ENCODE measurements around the gene UTP3. TPM values are rescaled to one million over a fixed set of nuclear protein-coding genes. Genes with fewer than 3 reads are reported as not detected.
"Not testable (repeated sequence)": the region's sequence is repeated elsewhere in the genome, so short reads cannot be mapped to it uniquely, and the experiment has no call there.

Gene UTP3
- total RNA-seq, 2 experiments from 2014 or later, result 46.9 to 49.7 TPM

DNA sequence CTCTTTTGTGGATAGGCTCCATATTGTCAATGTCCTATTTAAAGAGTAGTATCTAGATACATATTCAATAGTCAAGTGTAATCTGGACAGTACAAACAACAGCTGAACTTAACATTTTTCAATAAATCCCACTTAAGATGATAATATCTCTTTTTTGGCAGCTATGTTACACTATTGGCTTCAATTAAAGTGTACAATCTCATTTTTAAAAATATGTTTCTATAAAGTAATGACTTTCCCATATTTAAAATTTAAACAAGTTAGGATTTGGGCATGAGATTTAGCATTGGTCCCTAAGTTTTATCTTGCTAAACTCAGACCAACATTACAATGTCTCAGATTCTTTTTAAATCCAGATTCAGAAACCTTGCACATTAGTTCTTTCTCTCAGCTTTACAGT lies 14.1 kb upstream of the UTP3 start:
- no peak overlapping the region for H3K27ac Mint-ChIP-seq
- H3K36me3 Mint-ChIP-seq, result no peaks in the 10 kb centered on the region
- peaks cover 16% of the 10 kb centered on the region for H3K4me1 Mint-ChIP-seq
- peaks cover 5% of the 10 kb centered on the region for H3K27me3 Mint-ChIP-seq
- no peak for DNase-seq
- no peak overlapping the region for H3K4me3 Mint-ChIP-seq
- H3K9me3 Mint-ChIP-seq, result no peaks in the 10 kb centered on the region

DNA sequence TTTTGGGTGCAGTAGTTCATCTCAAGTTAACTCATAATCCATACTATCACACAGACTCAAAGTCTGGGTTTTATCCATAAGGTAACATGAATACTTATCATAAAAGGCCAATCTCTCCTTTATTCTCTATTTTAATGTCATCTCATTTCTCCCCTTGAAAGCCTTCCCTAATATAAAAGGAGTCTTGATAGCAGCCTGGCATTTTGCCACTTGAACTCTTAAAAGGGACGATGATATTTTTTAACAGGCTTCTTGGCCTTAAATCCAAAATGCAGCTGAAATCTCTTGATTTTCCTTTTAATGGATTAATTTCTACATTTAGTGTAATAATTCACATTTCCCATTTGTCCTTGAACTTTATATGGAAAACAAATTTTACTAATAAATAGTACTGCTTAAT lies 13.6 kb upstream of the UTP3 start:
- no peak for DNase-seq
- Mint-ChIP-seq H3K4me1 (peaks cover 18% of the 10 kb centered on the region), H3K36me3 (no peaks in the 10 kb centered on the region), H3K4me3 (no peak overlapping the region), H3K27ac (no peak overlapping the region), H3K9me3 (no peaks in the 10 kb centered on the region), H3K27me3 (peaks cover 5% of the 10 kb centered on the region)

DNA sequence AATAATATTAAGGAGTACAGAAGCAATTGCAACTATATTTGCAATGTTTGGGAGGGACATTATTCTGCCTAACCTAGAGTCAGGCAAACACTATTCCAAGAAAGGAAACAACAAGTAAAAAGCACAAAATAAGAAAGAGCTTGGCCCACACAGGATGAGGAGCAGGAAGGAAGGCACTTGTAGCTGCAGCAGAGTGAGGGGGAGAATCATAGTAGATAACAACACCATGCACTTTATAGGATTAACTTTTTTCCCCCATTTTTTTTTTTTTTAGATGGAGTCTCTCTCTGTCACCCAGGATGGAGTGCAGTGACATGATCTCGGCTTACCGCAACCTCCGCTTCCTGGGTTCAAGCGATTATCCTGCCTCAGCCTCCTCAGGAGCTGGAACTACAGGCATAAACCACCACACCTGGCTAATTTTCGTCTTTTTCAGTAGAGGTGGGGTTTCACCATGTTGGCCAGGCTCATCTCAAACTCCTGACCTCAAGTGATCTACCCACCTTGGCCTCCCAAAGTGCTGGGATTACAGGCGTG lies 11.7 kb upstream of the UTP3 start:
- no peaks in the 10 kb centered on the region for H3K9me3 Mint-ChIP-seq
- H3K4me1 Mint-ChIP-seq, result peaks cover 21% of the 10 kb centered on the region
- no peaks in the 10 kb centered on the region for H3K36me3 Mint-ChIP-seq
- peaks cover 3% of the 10 kb centered on the region for H3K27me3 Mint-ChIP-seq
- no peak overlapping the region for H3K27ac Mint-ChIP-seq
- no peak overlapping the region for H3K4me3 Mint-ChIP-seq
- DNase-seq, result no peak

- H3K9me3 Mint-ChIP-seq, result no peaks in the 10 kb centered on the region
- no peaks in the 10 kb centered on the region for H3K36me3 Mint-ChIP-seq
- H3K4me3 Mint-ChIP-seq, result no peak overlapping the region
- H3K27ac Mint-ChIP-seq, result no peak overlapping the region
- H3K27me3 Mint-ChIP-seq, result peaks cover 3% of the 10 kb centered on the region
- no peak for DNase-seq
- peaks cover 21% of the 10 kb centered on the region for H3K4me1 Mint-ChIP-seq
Observed at GRCh38 chr4:70678383-70678999, 9.8 kb upstream of the UTP3 start.

- H3K27me3 Mint-ChIP-seq, result no peaks in the 10 kb centered on the region
- no peak overlapping the region for H3K4me3 Mint-ChIP-seq
- no peak overlapping the region for H3K27ac Mint-ChIP-seq
- peaks cover 21% of the 10 kb centered on the region for H3K4me1 Mint-ChIP-seq
- no peak for DNase-seq
- no peaks in the 10 kb centered on the region for H3K9me3 Mint-ChIP-seq
- H3K36me3 Mint-ChIP-seq, result no peaks in the 10 kb centered on the region
Observed at GRCh38 chr4:70680934-70681333, 7.4 kb upstream of the UTP3 start.

GRCh38 chr4:70681704-70682103 lies 6.6 kb upstream of the UTP3 start:
- no peaks in the 10 kb centered on the region for H3K36me3 Mint-ChIP-seq
- H3K27me3 Mint-ChIP-seq, result no peaks in the 10 kb centered on the region
- H3K27ac Mint-ChIP-seq, result no peak overlapping the region
- no peak overlapping the region for H3K4me3 Mint-ChIP-seq
- DNase-seq, result no peak
- peaks cover 18% of the 10 kb centered on the region for H3K4me1 Mint-ChIP-seq
- no peaks in the 10 kb centered on the region for H3K9me3 Mint-ChIP-seq

- peaks cover 16% of the 10 kb centered on the region for H3K4me1 Mint-ChIP-seq
- not testable (repeated sequence) for H3K4me3 Mint-ChIP-seq, H3K9me3 Mint-ChIP-seq, DNase-seq, H3K36me3 Mint-ChIP-seq, H3K27me3 Mint-ChIP-seq, H3K27ac Mint-ChIP-seq
Observed at GRCh38 chr4:70682142-70682541, 6.2 kb upstream of the UTP3 start.

DNA sequence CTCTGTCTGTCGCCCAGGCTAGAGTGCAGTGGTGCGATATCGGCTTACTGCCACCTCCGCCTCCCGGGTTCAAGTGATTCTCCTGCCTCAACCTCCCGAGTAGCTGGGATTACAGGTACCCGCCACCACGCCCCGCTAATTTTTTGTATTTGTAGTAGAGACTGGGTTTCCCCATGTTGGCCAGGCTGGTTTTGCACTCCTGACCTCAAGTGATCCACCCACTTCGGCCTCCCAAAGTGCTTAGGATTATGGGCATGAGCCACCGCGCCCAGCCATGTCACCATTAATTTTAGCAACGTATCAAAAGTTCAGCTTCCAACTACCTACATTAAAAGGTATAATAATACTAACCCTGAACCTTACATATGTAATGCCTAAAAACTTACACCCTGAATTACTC lies 940 bp upstream of the UTP3 start:
- no peaks in the 10 kb centered on the region for H3K9me3 Mint-ChIP-seq
- H3K27me3 Mint-ChIP-seq, result no peaks in the 10 kb centered on the region
- DNase-seq, result peak; percentile 16
- peaks cover 25% of the 10 kb centered on the region for H3K4me1 Mint-ChIP-seq
- H3K4me3 Mint-ChIP-seq, result peak overlapping the region; percentile 100
- H3K27ac Mint-ChIP-seq, result peak overlapping the region; percentile 97
- peaks cover 33% of the 10 kb centered on the region for H3K36me3 Mint-ChIP-seq

GRCh38 chr4:70688795-70689231 lies 481 bp downstream of the UTP3 start:
- peak overlapping the region; percentile 97 for H3K27ac Mint-ChIP-seq
- peaks cover 25% of the 10 kb centered on the region for H3K4me1 Mint-ChIP-seq
- H3K9me3 Mint-ChIP-seq, result no peaks in the 10 kb centered on the region
- peak overlapping the region; percentile 100 for H3K4me3 Mint-ChIP-seq
- H3K36me3 Mint-ChIP-seq, result peaks cover 36% of the 10 kb centered on the region
- no peak for DNase-seq
- no peaks in the 10 kb centered on the region for H3K27me3 Mint-ChIP-seq

DNA sequence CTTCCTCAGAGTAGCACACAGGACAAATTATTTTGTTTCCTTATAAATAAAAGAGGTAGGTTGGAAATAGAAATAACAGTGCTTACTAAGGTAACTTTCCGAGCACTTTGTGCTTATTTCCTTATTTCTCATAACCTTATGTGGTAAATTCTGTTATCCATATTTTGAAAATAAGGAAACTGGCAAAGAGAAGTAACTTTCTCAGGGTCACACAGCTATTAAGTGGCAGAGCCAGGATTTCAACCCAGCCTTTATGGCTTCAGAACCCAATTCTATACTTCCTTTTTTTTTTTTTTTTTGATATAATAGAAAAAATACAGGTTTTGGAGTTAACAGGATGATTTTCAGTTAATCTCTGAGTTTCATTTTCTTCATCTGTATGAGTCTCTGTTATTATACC lies 3.3 kb downstream of the UTP3 start:
- Mint-ChIP-seq H3K27ac (peak overlapping the region; percentile 2), H3K4me3 (peak overlapping the region; percentile 49), H3K9me3 (no peaks in the 10 kb centered on the region), H3K4me1 (peaks cover 27% of the 10 kb centered on the region), H3K27me3 (no peaks in the 10 kb centered on the region), H3K36me3 (peaks cover 36% of the 10 kb centered on the region)
- DNase-seq, result no peak

DNA sequence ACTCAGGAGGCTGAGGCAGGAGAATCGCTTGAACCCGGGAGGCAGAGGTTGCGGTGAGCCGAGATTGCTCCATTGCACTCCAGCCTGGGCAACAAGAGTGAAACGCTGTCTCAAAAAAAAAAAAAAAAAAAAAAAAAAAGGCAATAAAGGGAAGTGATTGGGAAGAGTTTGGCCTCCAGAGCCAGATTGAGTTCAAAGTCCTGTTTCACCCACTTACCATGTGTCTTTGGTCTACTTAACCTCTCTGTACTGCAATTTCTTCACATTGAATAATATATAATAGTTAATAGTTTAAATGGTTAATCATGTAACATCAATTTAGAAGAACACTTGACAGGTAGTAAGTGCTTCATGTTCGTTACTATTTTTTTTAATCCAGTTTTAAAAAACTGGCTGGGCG lies 6.3 kb downstream of the UTP3 start:
- not testable (repeated sequence) for H3K4me3 Mint-ChIP-seq, DNase-seq, H3K27me3 Mint-ChIP-seq, H3K27ac Mint-ChIP-seq, H3K9me3 Mint-ChIP-seq
- Mint-ChIP-seq H3K36me3 (peaks cover 24% of the 10 kb centered on the region), H3K4me1 (peaks cover 19% of the 10 kb centered on the region)

- H3K4me3 Mint-ChIP-seq, H3K36me3 Mint-ChIP-seq, H3K4me1 Mint-ChIP-seq, H3K27me3 Mint-ChIP-seq, H3K9me3 Mint-ChIP-seq, H3K27ac Mint-ChIP-seq, DNase-seq: not testable (repeated sequence)
Observed at GRCh38 chr4:70698435-70698834, 10.1 kb downstream of the UTP3 start.

DNA sequence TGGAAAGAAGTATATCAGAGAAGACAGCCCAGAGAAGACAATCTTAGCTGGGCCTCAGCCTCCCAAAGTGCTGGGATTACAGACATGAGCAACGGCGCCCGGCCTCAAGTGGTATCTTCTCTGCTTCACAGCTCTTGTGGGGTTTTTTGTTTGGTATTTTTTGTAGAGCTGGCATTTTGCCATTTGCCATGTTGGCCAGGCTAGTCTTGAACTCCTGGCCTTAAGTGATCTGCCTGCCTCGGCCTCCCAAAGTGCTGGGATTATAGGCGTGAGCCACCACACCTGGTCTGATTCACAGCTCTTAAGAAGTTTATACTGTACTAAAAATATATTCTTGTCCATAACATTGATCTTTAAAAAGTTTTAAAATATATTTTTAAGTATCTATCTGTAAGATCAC lies 12.4 kb downstream of the UTP3 start:
- no peaks in the 10 kb centered on the region for H3K36me3 Mint-ChIP-seq
- H3K27ac Mint-ChIP-seq, result no peak overlapping the region
- H3K4me1 Mint-ChIP-seq, result peaks cover 10% of the 10 kb centered on the region
- H3K4me3 Mint-ChIP-seq, result no peak overlapping the region
- H3K27me3 Mint-ChIP-seq, result no peaks in the 10 kb centered on the region
- no peaks in the 10 kb centered on the region for H3K9me3 Mint-ChIP-seq
- DNase-seq, result no peak

DNA sequence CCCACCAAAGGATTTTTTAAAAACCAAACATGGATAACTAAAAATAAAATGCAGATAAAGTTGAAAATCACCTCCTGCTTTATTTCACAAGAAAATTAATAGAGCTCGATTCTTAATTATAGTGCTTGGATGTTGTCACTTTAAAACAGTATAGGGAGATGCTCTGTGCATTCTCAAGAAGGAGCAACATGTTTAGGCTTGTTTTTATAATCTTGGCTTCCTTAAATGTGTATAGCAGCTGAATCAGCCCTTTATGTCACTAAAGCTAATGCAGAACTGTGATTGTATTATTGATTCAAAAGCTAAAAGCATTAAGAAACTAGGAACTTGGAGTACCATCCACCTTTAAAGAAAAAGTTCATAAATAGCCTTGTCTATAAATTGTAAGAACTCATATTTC lies 12.9 kb downstream of the UTP3 start:
- no peaks in the 10 kb centered on the region for H3K36me3 Mint-ChIP-seq
- no peak overlapping the region for H3K27ac Mint-ChIP-seq
- peaks cover 15% of the 10 kb centered on the region for H3K4me1 Mint-ChIP-seq
- no peak overlapping the region for H3K4me3 Mint-ChIP-seq
- DNase-seq, result no peak
- H3K9me3 Mint-ChIP-seq, result no peaks in the 10 kb centered on the region
- H3K27me3 Mint-ChIP-seq, result no peaks in the 10 kb centered on the region

GRCh38 chr4:70702592-70702991 lies 14.3 kb downstream of the UTP3 start:
- H3K36me3 Mint-ChIP-seq, H3K9me3 Mint-ChIP-seq, DNase-seq, H3K4me3 Mint-ChIP-seq, H3K27me3 Mint-ChIP-seq, H3K27ac Mint-ChIP-seq: not testable (repeated sequence)
- peaks cover 21% of the 10 kb centered on the region for H3K4me1 Mint-ChIP-seq

DNA sequence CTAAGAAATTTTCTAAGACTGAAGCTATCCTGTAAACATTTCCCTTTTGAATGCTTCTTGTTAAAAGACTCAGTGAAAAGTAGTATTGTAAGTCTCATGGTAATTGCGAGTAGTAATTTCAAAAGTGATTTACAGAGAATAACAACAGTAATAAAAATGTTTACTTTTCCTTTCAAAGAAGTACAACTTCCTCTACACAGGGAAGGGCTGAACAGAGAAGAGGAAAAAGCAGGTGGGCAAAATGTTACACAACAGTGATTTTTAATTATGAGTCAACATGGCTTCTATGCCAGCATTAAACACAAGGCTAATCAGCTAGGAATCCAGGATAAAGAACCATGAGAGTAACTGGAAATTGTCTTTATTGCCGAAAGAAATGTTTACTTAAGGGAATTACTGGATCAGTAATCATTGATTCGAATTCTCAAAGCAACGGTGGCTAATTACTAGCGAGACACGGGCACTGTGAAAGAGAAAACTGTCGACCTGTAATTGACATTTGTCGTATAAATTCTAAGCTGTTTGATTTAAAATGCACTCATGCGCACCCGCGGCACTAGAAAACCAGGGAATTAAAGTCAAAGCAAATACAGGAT lies 15.4 kb downstream of the UTP3 start:
- Mint-ChIP-seq H3K36me3 (no peaks in the 10 kb centered on the region), H3K27ac (peak overlapping the region; percentile 89), H3K4me1 (peaks cover 21% of the 10 kb centered on the region), H3K4me3 (peak overlapping the region; percentile 88), H3K9me3 (no peaks in the 10 kb centered on the region), H3K27me3 (no peaks in the 10 kb centered on the region)
- no peak for DNase-seq
